IPS-11a (cell line): ENCODE measurements around the gene MDN1.

ENCODE experiments used
- H3K4me3 ChIP-seq: one replicate; pipeline ENCODE4 v1.5.1; 2013; ENCODE audit warnings: low read depth, low read length, control low read depth

Gene MDN1

DNA sequence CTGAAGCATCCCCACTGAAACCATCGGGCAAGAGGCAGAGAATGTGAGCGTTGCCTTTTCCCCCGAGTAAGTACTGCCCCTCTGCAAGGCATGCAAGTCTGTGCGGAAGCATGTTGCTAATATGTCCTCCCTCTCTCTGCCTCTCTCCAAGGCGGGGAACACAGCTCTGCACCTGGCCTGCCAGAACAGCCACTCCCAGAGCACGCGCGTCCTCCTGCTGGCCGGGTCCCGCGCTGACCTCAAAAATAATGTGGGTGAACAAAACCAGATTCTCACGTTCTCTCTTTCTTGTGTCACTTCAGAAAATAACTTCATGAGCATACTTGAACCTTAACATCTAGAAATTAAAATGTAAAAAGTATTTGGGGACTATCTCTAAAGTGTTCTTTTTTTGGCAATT lies 207.5 kb downstream of the MDN1 start:
- H3K4me3 ChIP-seq: no peak overlapping the region

GRCh38 chr6:89611666-89612065 lies 207.9 kb downstream of the MDN1 start:
- H3K4me3 ChIP-seq: no peak overlapping the region

DNA sequence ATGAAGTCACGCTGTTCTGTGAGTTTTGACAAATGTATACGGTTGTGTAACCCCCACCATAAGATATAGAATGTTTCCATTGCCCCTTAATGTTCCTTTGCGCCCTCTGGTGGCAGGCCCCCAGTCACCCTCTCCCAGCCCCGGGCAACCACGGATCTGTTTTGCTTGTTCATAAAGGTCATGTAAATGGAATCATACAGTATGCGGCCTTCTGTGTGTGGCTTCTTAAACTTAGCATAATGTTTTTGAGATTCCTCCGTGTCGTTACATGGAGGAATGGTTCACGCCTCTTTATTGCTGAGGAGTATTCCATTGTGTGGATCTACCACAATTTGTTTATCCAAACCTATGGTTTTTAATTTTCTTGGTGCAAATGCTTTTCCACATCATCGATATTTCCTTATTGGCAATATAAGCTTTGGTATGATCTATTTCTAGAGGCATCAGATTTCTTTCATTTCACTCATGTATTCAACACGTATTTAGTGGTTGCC lies 209.4 kb downstream of the MDN1 start:
- no peak overlapping the region for H3K4me3 ChIP-seq

DNA sequence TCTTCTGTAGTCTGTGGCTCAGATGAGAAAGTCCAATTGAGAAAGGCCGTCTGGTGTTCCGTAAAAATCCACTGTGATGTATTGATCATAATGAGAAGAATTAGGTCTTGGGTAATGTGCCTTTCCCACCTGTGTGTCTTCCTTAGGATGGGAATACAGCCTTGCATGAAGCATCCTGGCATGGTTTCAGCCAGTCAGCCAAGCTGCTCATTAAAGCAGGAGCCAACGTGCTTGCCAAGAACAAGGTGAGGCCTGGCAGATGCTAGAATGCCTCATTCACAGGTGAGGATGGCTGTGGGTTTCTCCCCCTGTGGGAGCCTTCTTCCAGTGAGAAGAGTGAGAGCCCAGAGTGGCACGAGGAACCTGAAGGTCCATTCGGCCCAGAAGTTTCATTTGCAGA lies 213.7 kb downstream of the MDN1 start:
- no peak overlapping the region for H3K4me3 ChIP-seq

GRCh38 chr6:89604653-89605052 lies 214.9 kb downstream of the MDN1 start:
- H3K4me3 ChIP-seq: no peak overlapping the region

DNA sequence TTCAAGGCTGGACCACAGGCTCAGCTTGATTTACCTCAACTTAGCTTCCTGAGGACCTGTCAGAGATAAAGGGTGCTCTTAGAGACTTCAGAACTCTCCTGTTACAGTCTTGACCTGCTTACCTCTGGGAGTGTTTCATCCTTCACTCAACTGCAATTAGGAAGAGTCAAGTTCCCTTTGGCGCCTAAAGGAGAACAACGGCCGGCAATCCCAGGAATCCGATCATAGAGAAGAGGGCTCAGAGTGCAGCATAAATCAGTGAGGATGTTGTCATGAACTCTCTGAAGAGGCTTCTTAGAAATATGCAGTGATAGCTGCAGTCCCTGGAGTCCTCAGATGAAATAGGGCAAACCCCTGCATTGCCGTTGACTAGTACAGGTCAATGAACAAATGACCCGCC lies 217.4 kb downstream of the MDN1 start:
- no peak overlapping the region for H3K4me3 ChIP-seq

- H3K4me3 ChIP-seq: no peak overlapping the region
These were observed 219.9 kb downstream of the MDN1 start for GRCh38 chr6:89599727-89600126.

- no peak overlapping the region for H3K4me3 ChIP-seq
These were observed 221.6 kb downstream of the MDN1 start for GRCh38 chr6:89597988-89598387.

DNA sequence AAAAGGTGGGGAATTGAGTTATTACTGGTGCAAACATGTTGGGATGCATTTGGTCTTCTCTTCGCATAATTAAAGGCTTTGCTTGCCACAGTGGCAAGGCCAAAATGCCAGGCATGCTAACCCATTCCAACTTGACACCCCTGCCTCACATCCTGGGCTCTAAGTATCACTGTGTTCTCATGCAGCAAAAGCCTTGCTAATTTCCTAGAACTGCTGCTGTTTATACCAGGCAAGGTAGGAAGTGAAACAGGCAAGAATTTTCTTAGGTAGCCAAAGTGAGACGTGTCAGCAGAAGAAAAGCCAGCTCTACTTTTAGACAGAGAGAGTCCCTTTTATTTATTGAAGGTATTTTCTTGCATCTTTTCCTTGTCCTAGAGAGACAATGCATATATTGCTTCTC lies 222.2 kb downstream of the MDN1 start:
- no peak overlapping the region for H3K4me3 ChIP-seq

- no peak overlapping the region for H3K4me3 ChIP-seq
These were observed 223.1 kb downstream of the MDN1 start for GRCh38 chr6:89596484-89596883.

DNA sequence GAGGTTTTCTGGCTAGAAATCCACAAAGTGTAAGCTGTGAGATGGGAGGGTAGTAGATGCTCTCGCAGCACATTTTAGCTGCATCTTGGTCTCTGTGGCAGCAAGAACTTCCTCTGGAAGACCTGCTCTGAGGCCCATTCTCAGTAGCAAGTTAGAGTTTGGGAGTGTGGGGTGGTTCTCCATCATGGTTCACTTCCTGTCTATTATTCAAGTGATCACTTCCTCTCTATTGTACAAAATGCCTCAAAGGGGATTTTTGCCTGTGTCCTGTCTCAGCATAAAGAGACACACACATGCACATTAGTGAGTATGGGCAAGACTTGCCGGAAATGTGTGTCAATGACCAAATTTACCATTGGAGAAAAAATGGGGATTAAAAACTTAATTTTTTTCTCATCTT lies 223.5 kb downstream of the MDN1 start:
- no peak overlapping the region for H3K4me3 ChIP-seq
